GM12801 (cell line): ENCODE measurements around the gene ATXN10.

ENCODE experiments used
- CTCF ChIP-seq: IDR thresholded peaks from one replicate; pipeline ENCODE4 v1.5.1; 2011; ENCODE audit warnings: control low read depth; ENCODE audit not compliant: insufficient read length; ENCODE audit errors: extremely low read depth

Gene ATXN10

DNA sequence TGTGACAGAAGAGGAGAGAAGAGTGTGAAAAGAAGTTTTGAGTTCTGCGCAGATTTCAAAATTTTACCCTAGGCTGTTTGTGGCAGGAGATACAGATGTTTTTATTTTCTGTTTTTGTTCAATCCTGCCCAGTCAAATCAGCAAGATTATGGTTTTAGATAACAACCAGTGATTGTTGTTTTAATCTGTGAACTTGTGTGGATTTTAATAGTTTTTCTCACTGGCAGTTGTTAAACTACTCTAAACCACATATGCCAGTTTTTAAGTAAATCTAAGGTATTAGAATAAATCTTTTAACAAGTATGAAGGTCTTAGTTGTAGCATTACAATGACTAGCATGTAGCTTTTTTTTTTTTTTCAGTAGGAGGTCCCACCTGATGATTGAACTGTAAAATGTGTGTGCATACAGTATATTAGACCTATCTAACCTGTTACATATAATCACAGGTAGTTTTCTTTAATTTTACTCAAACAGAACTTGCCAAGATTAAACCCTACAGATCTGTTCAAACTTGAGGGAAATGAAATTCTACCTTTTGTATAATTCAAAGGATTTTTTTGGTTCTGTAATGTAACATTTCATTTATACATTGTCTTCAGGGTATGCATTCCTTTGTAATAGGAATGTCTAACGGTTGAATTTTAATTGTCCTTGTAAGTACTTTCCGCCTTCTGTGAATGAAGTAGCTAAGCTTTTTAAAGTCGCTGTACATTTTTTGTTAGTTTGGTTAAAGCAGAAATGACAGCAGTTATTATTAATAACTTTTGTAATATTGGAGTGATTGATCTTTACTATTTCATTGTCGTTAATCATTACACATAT is 13.3 kb downstream of the ATXN10 start:
- TF ChIP-seq CTCF: no peak

- TF ChIP-seq CTCF: no peak
Measured at GRCh38 chr22:45686004-45686403, 14.4 kb downstream of the ATXN10 start.

GRCh38 chr22:45686836-45687235 is 15.2 kb downstream of the ATXN10 start:
- no peak for TF ChIP-seq CTCF

DNA sequence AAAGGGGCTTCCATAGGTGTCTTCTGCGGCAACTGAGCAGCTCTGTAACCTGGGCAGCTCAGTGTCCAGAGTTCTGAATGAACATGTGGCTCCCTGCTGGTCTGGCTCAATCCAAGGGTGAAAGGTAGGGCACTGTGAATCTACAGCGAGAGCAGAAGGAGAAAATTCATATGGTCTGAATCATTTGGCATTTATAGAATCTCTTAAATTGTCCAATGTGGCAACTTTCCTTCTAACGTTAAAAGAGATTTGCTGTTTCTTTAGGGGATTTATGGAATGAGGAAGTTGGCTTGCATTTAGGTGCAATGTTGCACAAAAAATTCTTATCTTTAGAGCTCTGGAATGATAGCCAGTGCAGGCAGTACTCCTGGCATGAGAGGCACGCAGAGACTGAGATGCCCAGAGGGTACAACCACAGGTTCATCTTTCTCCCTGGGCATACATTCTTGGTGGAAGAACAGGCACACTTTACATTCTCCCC is 17.0 kb downstream of the ATXN10 start:
- TF ChIP-seq CTCF: no peak

GRCh38 chr22:45689211-45689610 is 17.6 kb downstream of the ATXN10 start:
- TF ChIP-seq CTCF: no peak

DNA sequence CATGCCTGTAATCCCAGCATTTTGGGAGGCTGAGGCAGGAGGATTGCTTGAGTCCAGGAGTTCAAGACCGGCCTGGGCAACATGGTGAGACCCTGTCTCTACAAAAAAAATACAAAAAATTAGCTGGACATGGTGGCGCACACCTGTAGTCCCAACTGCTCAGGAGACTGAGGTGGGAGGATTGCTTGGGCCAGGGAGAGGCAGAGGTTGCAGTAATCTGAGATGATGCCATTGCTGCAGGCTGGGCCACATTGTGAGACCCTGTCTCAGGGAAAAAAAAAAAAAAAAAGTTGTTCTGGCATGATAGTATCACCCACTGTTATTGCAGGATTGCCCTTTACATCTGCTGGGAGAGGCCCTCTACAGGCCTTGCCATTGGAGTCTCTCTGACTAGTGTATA is 18.4 kb downstream of the ATXN10 start:
- no peak for TF ChIP-seq CTCF

- no peak for TF ChIP-seq CTCF
Measured at GRCh38 chr22:45692549-45692948, 20.9 kb downstream of the ATXN10 start.
